NT2/D1 (cell line): ENCODE data around the gene MYB.
"Not testable (repeated sequence)": the region's sequence is repeated elsewhere in the genome, so short reads cannot be mapped to it uniquely, and the experiment has no call there.

Source experiments
- DNase-seq: peaks from one replicate; pipeline ENCODE4 v3.0.0-alpha.2; 2011; ENCODE audit warnings: low read depth, low spot score
- H3K27me3 ChIP-seq: 2 replicates; pipeline ENCODE4 v1.6.0; 2011; ENCODE audit warnings: mild to moderate bottlenecking; ENCODE audit not compliant: insufficient read length, insufficient read depth
- H3K36me3 ChIP-seq: 2 replicates; pipeline ENCODE4 v1.6.1; 2011; ENCODE audit warnings: mild to moderate bottlenecking, low read length, mixed read lengths; ENCODE audit not compliant: insufficient read depth, insufficient read length
- H3K4me1 ChIP-seq: 2 replicates; pipeline ENCODE4 v1.5.1; 2011; ENCODE audit not compliant: insufficient read depth, insufficient read length
- H3K4me3 ChIP-seq: 2 replicates; pipeline ENCODE4 v1.5.1; 2011; ENCODE audit warnings: low read depth; ENCODE audit not compliant: insufficient read length
- H3K9ac ChIP-seq: 2 replicates; pipeline ENCODE4 v1.6.0; 2011; ENCODE audit warnings: low read depth; ENCODE audit not compliant: insufficient read length
- H3K9me3 ChIP-seq: 2 replicates; pipeline ENCODE4 v1.5.1; 2011; ENCODE audit warnings: mild to moderate bottlenecking, low read length; ENCODE audit not compliant: insufficient read depth
- SUZ12 ChIP-seq: IDR thresholded peaks from 2 replicates; pipeline ENCODE4 v1.6.1; 2011; ENCODE audit not compliant: insufficient read length, insufficient read depth; ENCODE audit errors: extremely low read depth
- YY1 ChIP-seq: IDR thresholded peaks from 2 replicates; pipeline ENCODE4 v1.6.1; 2011; ENCODE audit not compliant: insufficient read length, insufficient read depth
- ZNF274 ChIP-seq: IDR thresholded peaks from 2 replicates; pipeline ENCODE4 v1.6.1; 2011; ENCODE audit warnings: mild to moderate bottlenecking, low read depth, low read length

The MYB gene

DNA sequence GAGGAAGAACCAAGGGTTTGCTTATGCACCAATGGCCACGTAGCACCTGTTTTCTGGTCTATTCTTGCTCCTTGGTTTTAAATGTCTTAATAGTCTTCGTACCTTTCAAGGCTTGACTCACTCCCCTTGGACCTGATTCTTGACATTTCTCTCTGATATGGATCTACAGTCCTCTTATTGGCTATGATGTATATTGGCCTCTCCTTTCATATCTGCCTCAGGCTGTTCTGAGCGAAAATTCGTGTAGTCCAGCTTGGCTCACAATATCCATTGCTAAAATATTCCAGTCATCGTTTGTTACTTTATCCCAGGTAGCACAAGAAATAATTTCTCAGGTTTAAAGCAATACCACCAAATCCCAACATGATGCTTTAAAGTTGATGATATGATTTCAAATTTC is 59.6 kb downstream of the MYB start:
- H3K9me3 ChIP-seq, result no peaks in the 10 kb centered on the region
- no peaks in the 10 kb centered on the region for H3K36me3 ChIP-seq
- TF ChIP-seq YY1 (no peak), SUZ12 (no peak), ZNF274 (no peak)
- H3K27me3 ChIP-seq, result no peaks in the 10 kb centered on the region
- no peak overlapping the region for H3K9ac ChIP-seq
- no peak overlapping the region for H3K4me3 ChIP-seq
- no peak for DNase-seq
- H3K4me1 ChIP-seq, result no peaks in the 10 kb centered on the region

DNA sequence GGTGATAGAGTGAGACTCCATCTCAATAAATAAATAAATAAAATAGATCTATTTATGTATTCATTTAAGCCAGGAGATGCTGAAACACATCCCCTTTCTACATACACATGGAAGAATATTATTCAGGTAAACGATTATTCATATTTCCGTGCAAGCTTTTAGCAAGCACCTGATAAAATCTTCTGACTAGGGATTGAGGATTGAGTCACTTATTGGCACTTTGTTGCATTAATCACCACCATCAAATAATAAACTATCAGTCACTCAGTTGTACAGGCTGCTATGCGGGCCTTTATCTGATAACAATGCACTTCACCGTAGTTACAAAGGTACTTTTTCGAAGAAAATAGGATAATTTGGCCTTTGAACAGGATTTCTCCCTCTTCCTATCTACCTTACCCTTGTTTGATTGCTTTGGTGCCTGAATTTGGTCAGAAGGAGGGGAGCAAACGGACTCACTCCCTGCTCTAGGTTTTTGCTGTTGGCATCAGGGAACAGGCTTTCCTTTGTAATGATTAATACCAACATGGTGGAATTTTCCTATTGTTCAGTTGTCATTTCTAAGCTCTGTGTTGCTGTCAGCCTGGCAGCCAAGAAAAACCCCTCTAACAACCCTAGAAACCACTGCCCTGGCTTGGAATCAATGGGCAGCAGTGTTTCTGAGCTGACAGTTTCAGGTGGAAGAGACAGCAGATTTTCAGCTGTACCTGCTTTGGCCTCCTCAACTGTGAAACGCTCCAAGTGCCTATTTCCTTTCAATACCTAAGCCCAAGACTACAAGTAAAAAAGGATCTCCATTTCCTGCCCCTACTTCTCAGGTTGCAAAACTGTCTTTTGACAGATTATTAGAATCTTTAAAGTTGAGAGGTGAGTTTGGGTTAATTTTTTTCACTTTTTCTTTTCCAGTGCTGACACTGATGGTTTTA is 63.0 kb downstream of the MYB start:
- Histone ChIP-seq H3K4me1 (no peaks in the 10 kb centered on the region), H3K9ac (no peak overlapping the region), H3K27me3 (no peaks in the 10 kb centered on the region), H3K36me3 (no peaks in the 10 kb centered on the region), H3K4me3 (no peak overlapping the region), H3K9me3 (no peaks in the 10 kb centered on the region)
- TF ChIP-seq ZNF274 (no peak), SUZ12 (no peak), YY1 (no peak)
- DNase-seq, result no peak

DNA sequence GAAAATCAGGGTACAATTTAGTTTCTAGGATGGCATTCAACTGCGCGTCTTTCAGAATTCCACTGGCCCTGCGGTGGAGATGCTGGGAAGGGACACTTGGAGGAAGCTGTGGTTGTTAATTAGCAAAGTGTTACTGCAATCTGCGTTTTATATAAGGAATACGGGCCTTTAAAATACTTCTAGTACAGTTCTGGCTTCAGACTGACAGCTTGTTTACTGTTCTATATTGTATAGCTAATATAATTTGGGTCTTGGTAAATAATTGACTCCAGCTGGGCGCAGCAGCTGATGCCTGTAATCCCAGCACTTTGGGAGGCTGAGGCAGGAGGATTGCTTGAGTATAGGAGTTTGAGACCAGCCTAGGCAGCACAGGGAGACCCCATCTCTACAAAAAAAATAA is 63.7 kb downstream of the MYB start:
- H3K36me3 ChIP-seq, result no peaks in the 10 kb centered on the region
- DNase-seq, result no peak
- no peaks in the 10 kb centered on the region for H3K4me1 ChIP-seq
- H3K27me3 ChIP-seq, result no peaks in the 10 kb centered on the region
- TF ChIP-seq SUZ12 (no peak), ZNF274 (no peak), YY1 (no peak)
- no peak overlapping the region for H3K9ac ChIP-seq
- no peaks in the 10 kb centered on the region for H3K9me3 ChIP-seq
- H3K4me3 ChIP-seq, result no peak overlapping the region

DNA sequence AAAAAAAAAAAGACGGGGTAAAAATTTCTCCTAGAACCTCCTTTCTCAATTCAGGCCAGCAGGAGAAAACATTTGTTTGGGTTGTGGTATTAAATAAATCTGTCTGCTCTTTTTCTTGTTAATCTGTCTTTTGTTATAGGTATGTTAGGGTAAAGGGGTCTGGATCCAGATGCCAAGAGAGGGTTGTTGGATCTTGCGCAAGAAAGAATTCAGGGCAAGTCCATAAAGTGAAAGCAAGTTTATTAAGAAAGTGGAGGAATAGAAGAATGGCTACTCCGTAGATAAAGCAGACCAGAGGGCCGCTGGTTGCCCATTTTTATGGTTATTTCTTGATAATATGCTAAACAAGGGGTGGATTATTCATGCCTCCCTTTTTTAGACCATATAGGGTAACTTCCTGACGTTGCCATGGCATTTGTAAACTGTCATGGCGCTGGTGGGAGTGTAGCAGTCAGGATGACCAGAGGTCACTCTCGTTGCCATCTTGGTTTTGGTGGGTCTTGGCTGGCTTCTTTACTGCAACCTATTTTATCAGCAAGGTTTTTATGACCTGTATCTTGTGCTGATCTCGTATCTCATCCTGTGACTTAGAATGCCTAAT is 65.4 kb downstream of the MYB start:
- H3K9me3 ChIP-seq, H3K36me3 ChIP-seq, H3K27me3 ChIP-seq, H3K4me1 ChIP-seq, H3K9ac ChIP-seq, H3K4me3 ChIP-seq, DNase-seq: not testable (repeated sequence)

DNA sequence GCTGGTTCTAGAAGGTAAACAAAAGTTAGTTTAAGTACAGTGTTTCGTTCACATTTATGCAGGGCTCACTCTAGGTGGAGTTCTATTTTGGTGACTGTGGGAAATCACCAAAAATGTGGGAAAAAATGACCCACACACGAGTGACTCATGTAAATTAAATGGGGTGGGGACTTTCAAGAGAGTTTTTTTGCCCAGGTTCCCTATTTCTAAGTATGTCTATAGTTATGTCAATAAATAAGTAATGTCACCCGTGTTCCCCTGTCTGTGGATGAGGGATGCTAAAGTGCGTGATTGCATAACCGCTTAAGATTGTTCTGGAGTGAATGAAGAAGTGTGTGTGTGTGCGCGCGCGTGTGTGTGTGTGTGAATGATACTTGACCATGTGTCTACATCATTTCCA is 69.1 kb downstream of the MYB start:
- no peaks in the 10 kb centered on the region for H3K36me3 ChIP-seq
- DNase-seq, result no peak

DNA sequence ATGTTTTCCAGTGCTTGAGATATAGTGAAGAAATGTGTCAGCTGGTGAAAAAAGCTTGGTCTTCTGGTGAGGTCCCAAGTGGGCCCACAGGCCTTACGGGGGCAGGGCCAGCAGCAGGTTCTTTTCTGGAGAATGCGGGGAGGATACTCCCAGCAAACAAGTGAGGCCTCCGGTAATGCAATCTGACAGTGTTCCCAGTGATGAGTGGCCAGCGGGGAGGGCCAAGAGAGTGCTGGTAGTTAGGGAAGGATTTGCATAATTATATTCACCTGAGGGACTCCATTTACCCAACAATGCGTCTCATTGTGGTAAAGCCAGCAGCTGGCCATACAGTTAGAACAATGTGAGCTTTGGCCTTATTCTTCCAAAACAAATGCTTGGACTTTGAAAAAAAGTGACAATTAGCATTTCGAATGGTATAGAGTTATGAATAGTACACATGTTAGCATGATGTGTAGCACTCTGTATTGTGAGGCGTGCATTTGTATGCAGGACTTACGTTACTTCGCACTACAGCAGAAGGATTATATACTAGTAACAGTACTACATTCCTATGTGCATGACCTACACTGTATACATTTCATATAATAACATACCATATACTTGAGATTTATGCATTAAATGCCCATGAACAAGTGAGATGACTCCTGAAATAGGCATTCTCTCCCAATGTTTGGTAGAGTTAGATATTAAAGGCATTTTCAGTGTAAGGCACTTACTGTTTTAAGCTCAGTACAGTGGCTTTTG is 69.8 kb downstream of the MYB start:
- Histone ChIP-seq H3K36me3 (no peaks in the 10 kb centered on the region), H3K9ac (no peak overlapping the region), H3K9me3 (no peaks in the 10 kb centered on the region), H3K27me3 (no peaks in the 10 kb centered on the region), H3K4me1 (no peaks in the 10 kb centered on the region), H3K4me3 (no peak overlapping the region)
- TF ChIP-seq SUZ12, result no peak
- peak; percentile 75 for DNase-seq

More for the DNA sequence above, 69.1 kb downstream of the MYB start:
- no peak overlapping the region for H3K4me3 ChIP-seq
- no peak overlapping the region for H3K9ac ChIP-seq
- H3K4me1 ChIP-seq, result no peaks in the 10 kb centered on the region
- H3K27me3 ChIP-seq, result no peaks in the 10 kb centered on the region
- TF ChIP-seq ZNF274, result no peak
- TF ChIP-seq SUZ12, result no peak
- TF ChIP-seq YY1, result no peak
- no peaks in the 10 kb centered on the region for H3K9me3 ChIP-seq
